Measurements from ENCODE around the gene PGA5.
"Not testable (repeated sequence)": the region's sequence is repeated elsewhere in the genome, so short reads cannot be mapped to it uniquely, and the experiment has no call there.

DNA sequence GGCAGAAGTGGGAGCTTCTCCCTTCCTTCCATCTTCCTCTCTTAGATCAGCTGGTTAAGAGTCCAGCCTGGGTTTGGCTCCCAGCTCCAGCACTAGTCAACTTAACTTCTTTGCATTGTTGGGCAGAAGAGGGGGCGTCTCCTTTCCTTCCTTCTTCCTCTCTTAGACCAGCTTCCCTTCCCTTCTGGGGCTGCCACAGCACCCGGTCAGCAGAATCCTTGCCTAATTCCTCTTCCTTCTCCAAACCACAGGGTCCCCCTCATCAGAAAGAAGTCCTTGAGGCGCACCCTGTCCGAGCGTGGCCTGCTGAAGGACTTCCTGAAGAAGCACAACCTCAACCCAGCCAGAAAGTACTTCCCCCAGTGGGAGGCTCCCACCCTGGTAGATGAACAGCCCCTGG is 18.3 kb upstream of the PGA5 start:
- TF ChIP-seq, protein P1, sequence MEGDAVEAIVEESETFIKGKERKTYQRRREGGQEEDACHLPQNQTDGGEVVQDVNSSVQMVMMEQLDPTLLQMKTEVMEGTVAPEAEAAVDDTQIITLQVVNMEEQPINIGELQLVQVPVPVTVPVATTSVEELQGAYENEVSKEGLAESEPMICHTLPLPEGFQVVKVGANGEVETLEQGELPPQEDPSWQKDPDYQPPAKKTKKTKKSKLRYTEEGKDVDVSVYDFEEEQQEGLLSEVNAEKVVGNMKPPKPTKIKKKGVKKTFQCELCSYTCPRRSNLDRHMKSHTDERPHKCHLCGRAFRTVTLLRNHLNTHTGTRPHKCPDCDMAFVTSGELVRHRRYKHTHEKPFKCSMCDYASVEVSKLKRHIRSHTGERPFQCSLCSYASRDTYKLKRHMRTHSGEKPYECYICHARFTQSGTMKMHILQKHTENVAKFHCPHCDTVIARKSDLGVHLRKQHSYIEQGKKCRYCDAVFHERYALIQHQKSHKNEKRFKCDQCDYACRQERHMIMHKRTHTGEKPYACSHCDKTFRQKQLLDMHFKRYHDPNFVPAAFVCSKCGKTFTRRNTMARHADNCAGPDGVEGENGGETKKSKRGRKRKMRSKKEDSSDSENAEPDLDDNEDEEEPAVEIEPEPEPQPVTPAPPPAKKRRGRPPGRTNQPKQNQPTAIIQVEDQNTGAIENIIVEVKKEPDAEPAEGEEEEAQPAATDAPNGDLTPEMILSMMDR (optimal IDR thresholded peaks at IDR 0.05 in 1 of 3, IDR thresholded peaks at IDR 0.05 in 1 of 3, conservative IDR thresholded peaks at IDR 0.05 in 1 of 3; ENCODE audit: extremely low read depth in 1 of 3, insufficient read depth in 2 of 3, low read length in 3 of 3) = not testable (repeated sequence)
- not testable (repeated sequence) for TF ChIP-seq EZH2 (IDR thresholded peaks at IDR 0.05; ENCODE audit: low read length)
